WTC11 (cell line): Measurements from ENCODE around the gene MRC1. TPM values are rescaled to one million over a fixed set of nuclear protein-coding genes. Genes with fewer than 3 reads are reported as not detected.

ENCODE experiments used
- ATAC-seq: fragments of 200-7000 bp; cut with Tn5 transposase; 2 replicates; pipeline ENCODE4 v1.10.0; 2021; ENCODE audit warnings: mild to moderate bottlenecking, moderate library complexity
- CTCF ChIA-PET: fragments of 300-600 bp; sonication (Branson Sonifier 250); formaldehyde crosslinking; loops from one replicate; lab custom pipeline; 2021; ENCODE audit warnings: antibody characterized with exemption; lab: Charles Lee
- POLR2A ChIA-PET: fragments of 350-600 bp; sonication (Branson Sonifier 250); formaldehyde crosslinking; loops from one replicate; lab custom pipeline; 2021; ENCODE audit warnings: antibody characterized with exemption; lab: Charles Lee
- DNase-seq: peaks from one replicate; pipeline ENCODE4 v3.0.0; 2021; ENCODE audit warnings: low spot score
- H3K27ac Mint-ChIP-seq: 2 replicates; pipeline ENCODE4 v1.8.0; 2021; ENCODE audit warnings: mixed read lengths
- H3K27me3 Mint-ChIP-seq: 2 replicates; pipeline ENCODE4 v1.8.0; 2021; ENCODE audit warnings: low read depth, mild to moderate bottlenecking, moderate library complexity, mixed read lengths
- H3K36me3 Mint-ChIP-seq: 2 replicates; pipeline ENCODE4 v1.8.0; 2021; ENCODE audit warnings: mixed read lengths
- H3K4me1 Mint-ChIP-seq: 2 replicates; pipeline ENCODE4 v1.8.0; 2022; ENCODE audit warnings: mixed read lengths
- H3K4me3 Mint-ChIP-seq: 2 replicates; pipeline ENCODE4 v1.8.0; 2021; ENCODE audit warnings: mild to moderate bottlenecking, moderate library complexity, mixed read lengths
- H3K9me3 Mint-ChIP-seq: 2 replicates; pipeline ENCODE4 v1.8.0; 2021; ENCODE audit warnings: mixed read lengths
- ATF1 ChIP-seq: sonication (generic); formaldehyde crosslinking; IDR thresholded peaks from 2 replicates; pipeline ENCODE4 v1.8.1; 2023; ENCODE audit warnings: mild to moderate bottlenecking, moderate library complexity, missing genetic modification reagents
- CREM ChIP-seq: sonication (generic); formaldehyde crosslinking; IDR thresholded peaks from 2 replicates; pipeline ENCODE4 v1.8.1; 2022; ENCODE audit warnings: mild to moderate bottlenecking, missing genetic modification reagents, moderate library complexity
- E2F1 ChIP-seq: sonication (generic); formaldehyde crosslinking; IDR thresholded peaks from 2 replicates; pipeline ENCODE4 v1.8.0; 2022; ENCODE audit warnings: mild to moderate bottlenecking, missing genetic modification reagents
- E2F5 ChIP-seq: sonication (generic); formaldehyde crosslinking; IDR thresholded peaks from 2 replicates; pipeline ENCODE4 v1.8.1; 2022; ENCODE audit warnings: mild to moderate bottlenecking, moderate library complexity, missing genetic modification reagents
- ETV6 ChIP-seq: sonication (generic); formaldehyde crosslinking; IDR thresholded peaks from 2 replicates; pipeline ENCODE4 v1.8.1; 2022; ENCODE audit warnings: mild to moderate bottlenecking, missing genetic modification reagents
- FOXJ3 ChIP-seq: sonication (generic); formaldehyde crosslinking; IDR thresholded peaks from 2 replicates; pipeline ENCODE4 v1.9.0; 2021; ENCODE audit warnings: missing genetic modification reagents, mild to moderate bottlenecking, borderline replicate concordance
- GABPB1 ChIP-seq: sonication (generic); formaldehyde crosslinking; IDR thresholded peaks from 2 replicates; pipeline ENCODE4 v1.8.1; 2023; ENCODE audit warnings: mild to moderate bottlenecking, missing genetic modification reagents
- GTF2I ChIP-seq: fragments of 250-450 bp; sonication (Bioruptor Pico); conservative IDR thresholded peaks from 2 replicates; pipeline ENCODE4 v1.4.0; 2021; ENCODE audit warnings: mild to moderate bottlenecking
- IRF1 ChIP-seq: sonication (generic); formaldehyde crosslinking; IDR thresholded peaks from 2 replicates; pipeline ENCODE4 v1.8.0; 2023; ENCODE audit warnings: missing genetic modification reagents
- JUN ChIP-seq: sonication (generic); formaldehyde crosslinking; IDR thresholded peaks from 2 replicates; pipeline ENCODE4 v1.8.0; 2023; ENCODE audit warnings: mild to moderate bottlenecking, missing genetic modification reagents
- MLX ChIP-seq: sonication (generic); formaldehyde crosslinking; IDR thresholded peaks from 2 replicates; pipeline ENCODE4 v1.8.1; 2023; ENCODE audit warnings: mild to moderate bottlenecking, missing genetic modification reagents, moderate library complexity
- NR1H2 ChIP-seq: sonication (generic); formaldehyde crosslinking; IDR thresholded peaks from 2 replicates; pipeline ENCODE4 v1.9.0; 2021; ENCODE audit warnings: mild to moderate bottlenecking, moderate library complexity, missing genetic modification reagents
- PREB ChIP-seq: sonication (generic); formaldehyde crosslinking; IDR thresholded peaks from 2 replicates; pipeline ENCODE4 v1.8.1; 2022; ENCODE audit warnings: mild to moderate bottlenecking, missing genetic modification reagents, moderate library complexity, borderline replicate concordance
- SMAD3 ChIP-seq: sonication (generic); formaldehyde crosslinking; IDR thresholded peaks from 2 replicates; pipeline ENCODE4 v1.8.0; 2022; ENCODE audit warnings: missing genetic modification reagents, mild to moderate bottlenecking, borderline replicate concordance
- SP1 ChIP-seq: sonication (generic); formaldehyde crosslinking; conservative IDR thresholded peaks from 2 replicates; pipeline ENCODE4 v1.8.1; 2022; ENCODE audit warnings: missing genetic modification reagents
- TEAD1 ChIP-seq: sonication (generic); formaldehyde crosslinking; IDR thresholded peaks from 2 replicates; pipeline ENCODE4 v1.8.0; 2022; ENCODE audit warnings: mild to moderate bottlenecking, missing genetic modification reagents
- TP53 ChIP-seq: sonication (generic); formaldehyde crosslinking; IDR thresholded peaks from 2 replicates; pipeline ENCODE4 v1.8.1; 2023; ENCODE audit warnings: mild to moderate bottlenecking, missing genetic modification reagents
- ZBTB43 ChIP-seq: sonication (generic); formaldehyde crosslinking; IDR thresholded peaks from 2 replicates; pipeline ENCODE4 v1.8.1; 2023; ENCODE audit warnings: mild to moderate bottlenecking, missing genetic modification reagents
- ZNF532 ChIP-seq: fragments of 250-450 bp; sonication (Bioruptor Pico); IDR thresholded peaks from 2 replicates; pipeline ENCODE4 v1.9.0; 2021; ENCODE audit warnings: mild to moderate bottlenecking, borderline replicate concordance
- ZNF671 ChIP-seq: fragments of 250-450 bp; sonication (Bioruptor Pico); IDR thresholded peaks from 2 replicates; pipeline ENCODE4 v1.8.0; 2021; ENCODE audit warnings: mild to moderate bottlenecking
- total RNA-seq: library from RNA; stranded (reverse); gene quantifications from 3 replicates; pipeline ENCODE4 v1.2.3, GENCODE V29; 2021

Gene MRC1
- total RNA-seq, 1 experiment from 2014 or later, result 0.33 TPM

GRCh38 chr10:17819836-17820235 is 10.7 kb downstream of the MRC1 start:
- H3K9me3 Mint-ChIP-seq, result no peaks in the 10 kb centered on the region
- TF ChIP-seq ZNF532, result no peak
- no peak for TF ChIP-seq GABPB1 (CRISPR knock-in tag)
- no peak for TF ChIP-seq MLX (CRISPR knock-in tag)
- TF ChIP-seq IRF1 (CRISPR knock-in tag), result no peak
- TF ChIP-seq FOXJ3, result no peak
- no peak for TF ChIP-seq PREB (CRISPR knock-in tag)
- H3K27me3 Mint-ChIP-seq, result no peaks in the 10 kb centered on the region
- ChIA-PET POLR2A (no interaction called here), CTCF (interaction anchor here (0.8 to 0.9 kb wide), 2 partner anchors 18 to 28 kb away, joined by 3 to 5 read pairs; no protein-coding TSS in a partner anchor)
- ATAC-seq (no peak), DNase-seq (no peak)
- no peak overlapping the region for H3K4me3 Mint-ChIP-seq
- H3K4me1 Mint-ChIP-seq, result no peaks in the 10 kb centered on the region
- no peak overlapping the region for H3K27ac Mint-ChIP-seq
- H3K36me3 Mint-ChIP-seq, result no peaks in the 10 kb centered on the region

- no peak overlapping the region for H3K4me3 Mint-ChIP-seq
- H3K36me3 Mint-ChIP-seq, result no peaks in the 10 kb centered on the region
Measured at GRCh38 chr10:17820943-17821342, 11.8 kb downstream of the MRC1 start.

More at GRCh38 chr10:17820943-17821342, 11.8 kb downstream of the MRC1 start:
- POLR2A ChIA-PET, result interaction anchor here (0.6 kb wide), 1 partner anchor 76 kb away, joined by 3 read pairs; no protein-coding TSS in a partner anchor
- no peaks in the 10 kb centered on the region for H3K9me3 Mint-ChIP-seq
- no peak for TF ChIP-seq SP1 (CRISPR knock-in tag)
- TF ChIP-seq ZBTB43 (CRISPR knock-in tag), result no peak
- TF ChIP-seq ZNF671 (CRISPR knock-in tag), result no peak
- TF ChIP-seq TP53 (CRISPR knock-in tag), result no peak
- no peak for TF ChIP-seq JUN (CRISPR knock-in tag)
- TF ChIP-seq E2F5 (CRISPR knock-in tag), result no peak
- TF ChIP-seq NR1H2 (CRISPR knock-in tag), result no peak
- TF ChIP-seq GTF2I, result no peak
- no peak for TF ChIP-seq TEAD1 (CRISPR knock-in tag)
- no peak for TF ChIP-seq CREM
- no peak for TF ChIP-seq SMAD3 (CRISPR knock-in tag)
- TF ChIP-seq ETV6, result no peak
- TF ChIP-seq ATF1, result no peak
- TF ChIP-seq E2F1, result no peak
- TF ChIP-seq, all 79 proteins: peak for 0
- Mint-ChIP-seq H3K27me3 (no peaks in the 10 kb centered on the region), H3K27ac (no peak overlapping the region), H3K4me1 (no peaks in the 10 kb centered on the region)
- DNase-seq (no peak), ATAC-seq (no peak)
- CTCF ChIA-PET, result interaction anchor here (0.7 to 1.1 kb wide), 2 partner anchors 20 to 85 kb away, joined by 3 read pairs; no protein-coding TSS in a partner anchor
